Measurements from ENCODE around the gene CDK17. TPM values are rescaled to one million over a fixed set of nuclear protein-coding genes. Genes with fewer than 3 reads are reported as not detected.
"Not testable (repeated sequence)": the region's sequence is repeated elsewhere in the genome, so short reads cannot be mapped to it uniquely, and the experiment has no call there.

Gene CDK17
- total RNA-seq, 2 experiments from 2014 or later: 41.5 to 42.5 TPM

DNA sequence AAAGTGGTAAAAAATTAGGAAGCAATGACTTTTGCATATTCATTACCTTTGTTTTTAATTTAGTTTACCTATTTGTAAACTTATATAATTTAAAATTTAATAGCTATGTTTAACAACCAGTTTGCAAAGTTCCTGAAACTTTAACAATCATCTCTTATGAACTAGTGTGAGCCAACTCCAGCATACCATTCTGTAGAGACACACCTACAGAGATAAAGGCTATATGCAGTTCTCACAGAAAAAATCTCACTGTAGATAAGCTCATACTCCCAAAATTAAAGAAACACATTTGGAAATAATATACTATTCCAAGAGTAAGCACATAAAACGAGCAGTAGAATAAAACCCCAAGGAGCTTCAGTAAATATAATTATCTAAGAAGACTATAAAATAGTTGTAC, 77.5 kb downstream of the CDK17 start:
- Mint-ChIP-seq H3K4me3 (no peak overlapping the region), H3K36me3 (ENCODE audit: low read depth) (peaks cover 45% of the 10 kb centered on the region), H3K27ac (no peak overlapping the region), H3K9me3 (peaks cover 3% of the 10 kb centered on the region), H3K27me3 (no peaks in the 10 kb centered on the region), H3K4me1 (peaks cover 20% of the 10 kb centered on the region)
- ChIA-PET CTCF (interaction anchor here (0.6 kb wide), 1 partner anchor 186 kb away, joined by 4 read pairs; no protein-coding TSS in a partner anchor), POLR2A (no interaction called here)
- no peak for DNase-seq

DNA sequence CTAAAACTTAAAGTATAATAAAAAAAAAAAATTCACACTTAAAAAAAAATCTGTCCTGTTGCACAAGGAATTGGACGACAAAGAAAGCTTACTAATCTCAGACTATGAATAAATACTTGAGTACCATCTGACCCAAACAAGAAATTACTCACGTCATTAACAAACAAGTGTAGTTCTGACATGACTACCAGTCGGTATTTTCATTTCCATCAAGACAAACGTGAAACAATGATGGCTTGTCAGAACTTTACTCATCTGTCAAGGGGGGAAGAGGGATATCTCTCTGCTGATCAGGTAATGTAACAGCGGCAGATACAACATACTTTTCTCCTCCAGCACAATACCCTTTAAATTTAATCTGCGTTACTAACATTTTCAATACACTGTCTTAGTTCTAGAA, 78.3 kb downstream of the CDK17 start:
- peaks cover 3% of the 10 kb centered on the region for H3K9me3 Mint-ChIP-seq
- POLR2A ChIA-PET: no interaction called here
- no peak overlapping the region for H3K27ac Mint-ChIP-seq
- no peak for DNase-seq
- peaks cover 42% of the 10 kb centered on the region for H3K36me3 Mint-ChIP-seq (ENCODE audit: low read depth)
- H3K27me3 Mint-ChIP-seq: no peaks in the 10 kb centered on the region
- CTCF ChIA-PET: no interaction called here
- H3K4me3 Mint-ChIP-seq: no peak overlapping the region
- peaks cover 16% of the 10 kb centered on the region for H3K4me1 Mint-ChIP-seq

DNA sequence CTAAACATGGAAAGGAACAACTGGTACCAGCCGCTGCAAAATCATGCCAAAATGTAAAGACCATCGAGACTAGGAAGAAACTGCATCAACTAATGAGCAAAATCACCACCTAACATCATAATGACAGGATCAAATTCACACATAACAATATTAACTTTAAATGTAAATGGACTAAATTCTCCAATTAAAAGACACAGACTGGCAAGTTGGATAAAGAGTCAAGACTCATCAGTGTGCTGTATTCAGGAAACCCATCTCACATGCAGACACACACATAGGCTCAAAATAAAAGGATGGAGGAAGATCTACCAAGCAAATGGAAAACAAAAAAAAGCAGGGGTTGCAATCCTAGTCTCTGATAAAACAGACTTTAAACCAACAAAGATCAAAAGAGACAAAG, 82.4 kb downstream of the CDK17 start:
- Mint-ChIP-seq H3K36me3 (ENCODE audit: low read depth) (peaks cover 18% of the 10 kb centered on the region), H3K4me1 (peaks cover 12% of the 10 kb centered on the region)
- H3K4me3 Mint-ChIP-seq, POLR2A ChIA-PET, DNase-seq, CTCF ChIA-PET, H3K27ac Mint-ChIP-seq, H3K27me3 Mint-ChIP-seq, H3K9me3 Mint-ChIP-seq: not testable (repeated sequence)

DNA sequence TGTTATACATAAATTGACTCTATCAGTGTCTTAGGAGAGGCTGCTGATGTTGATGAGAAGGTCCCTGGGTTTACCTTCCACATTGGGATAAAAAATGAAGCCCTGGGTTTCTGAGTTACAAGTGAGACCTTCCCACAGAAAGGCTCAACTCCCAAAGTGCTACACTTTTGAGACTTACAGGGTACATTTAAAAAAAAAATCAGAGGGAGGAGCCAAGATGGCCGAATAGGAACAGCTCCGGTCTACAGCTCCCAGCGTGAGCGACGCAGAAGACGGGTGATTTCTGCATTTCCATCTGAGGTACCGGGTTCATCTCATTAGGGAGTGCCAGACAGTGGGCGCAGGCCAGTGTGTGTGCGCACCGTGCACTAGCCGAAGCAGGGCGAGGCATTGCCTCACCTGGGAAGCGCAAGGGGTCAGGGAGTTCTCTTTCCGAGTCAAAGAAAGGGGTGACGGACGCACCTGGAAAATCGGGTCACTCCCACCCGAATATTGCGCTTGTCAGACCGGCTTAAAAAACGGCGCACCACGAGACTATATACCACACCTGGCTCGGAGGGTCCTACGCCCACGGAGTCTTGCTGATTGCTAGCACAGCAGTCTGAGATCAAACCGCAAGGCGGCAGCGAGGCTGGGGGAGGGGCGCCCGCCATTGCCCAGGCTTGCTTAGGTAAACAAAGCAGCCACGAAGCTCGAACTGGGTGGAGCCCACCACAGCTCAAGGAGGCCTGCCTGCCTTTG, 84.3 kb downstream of the CDK17 start:
- CTCF ChIA-PET, H3K27me3 Mint-ChIP-seq, H3K9me3 Mint-ChIP-seq, H3K4me1 Mint-ChIP-seq: not testable (repeated sequence)
- H3K36me3 Mint-ChIP-seq (ENCODE audit: low read depth): peaks cover 10% of the 10 kb centered on the region
- DNase-seq: peak; percentile 22
- H3K27ac Mint-ChIP-seq: peak overlapping the region; percentile 65
- H3K4me3 Mint-ChIP-seq: peak overlapping the region; percentile 76
- POLR2A ChIA-PET: interaction anchor here (0.8 kb wide), 1 partner anchor 84 kb away, joined by 3 read pairs; the partner anchor contains the start of gene CDK17

DNA sequence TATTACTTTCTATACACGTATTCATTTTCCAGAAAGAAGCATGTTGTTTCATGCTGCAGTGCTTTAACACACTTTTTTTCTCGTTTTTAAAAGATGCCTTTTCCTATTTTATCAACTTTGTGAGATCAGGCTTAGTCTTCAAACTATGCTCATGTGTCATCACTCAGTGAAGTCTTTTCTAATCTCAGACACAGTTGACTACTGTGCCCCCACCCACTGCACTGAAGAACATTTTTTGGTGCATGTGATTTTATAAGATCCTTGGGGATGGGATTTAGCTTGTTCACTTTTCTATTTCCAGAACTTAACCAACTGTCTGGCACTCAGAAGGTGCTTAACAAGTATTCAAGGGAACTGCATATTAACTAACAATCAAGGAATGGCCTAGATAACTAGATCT, 85.5 kb downstream of the CDK17 start:
- Mint-ChIP-seq H3K9me3 (no peaks in the 10 kb centered on the region), H3K36me3 (ENCODE audit: low read depth) (peaks cover 13% of the 10 kb centered on the region), H3K4me3 (no peak overlapping the region), H3K4me1 (peaks cover 9% of the 10 kb centered on the region), H3K27ac (no peak overlapping the region), H3K27me3 (no peaks in the 10 kb centered on the region)
- ChIA-PET CTCF (no interaction called here), POLR2A (no interaction called here)
- no peak for DNase-seq

DNA sequence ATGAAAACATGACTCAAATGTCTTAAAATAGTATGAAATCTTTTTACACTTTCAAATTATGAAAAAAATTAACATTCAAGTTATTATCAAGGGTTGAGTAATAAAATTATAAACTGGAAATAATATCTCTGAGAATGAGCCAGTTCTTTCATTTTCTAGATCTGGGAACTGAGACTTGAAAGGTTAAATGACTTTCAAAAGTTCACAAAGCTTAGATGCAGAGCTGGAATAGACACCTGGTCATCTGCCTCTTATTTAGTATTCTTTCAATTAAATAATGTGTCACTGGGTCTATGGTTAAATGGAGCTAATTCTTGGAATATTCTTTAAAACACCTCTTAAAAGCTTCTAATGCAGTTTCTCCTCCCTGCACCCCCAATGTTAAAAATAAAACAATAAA, 86.6 kb downstream of the CDK17 start:
- peaks cover 9% of the 10 kb centered on the region for H3K4me1 Mint-ChIP-seq
- no peak overlapping the region for H3K4me3 Mint-ChIP-seq
- ChIA-PET CTCF (no interaction called here), POLR2A (no interaction called here)
- no peaks in the 10 kb centered on the region for H3K27me3 Mint-ChIP-seq
- DNase-seq: no peak
- peaks cover 19% of the 10 kb centered on the region for H3K36me3 Mint-ChIP-seq (ENCODE audit: low read depth)
- no peaks in the 10 kb centered on the region for H3K9me3 Mint-ChIP-seq
- H3K27ac Mint-ChIP-seq: no peak overlapping the region

DNA sequence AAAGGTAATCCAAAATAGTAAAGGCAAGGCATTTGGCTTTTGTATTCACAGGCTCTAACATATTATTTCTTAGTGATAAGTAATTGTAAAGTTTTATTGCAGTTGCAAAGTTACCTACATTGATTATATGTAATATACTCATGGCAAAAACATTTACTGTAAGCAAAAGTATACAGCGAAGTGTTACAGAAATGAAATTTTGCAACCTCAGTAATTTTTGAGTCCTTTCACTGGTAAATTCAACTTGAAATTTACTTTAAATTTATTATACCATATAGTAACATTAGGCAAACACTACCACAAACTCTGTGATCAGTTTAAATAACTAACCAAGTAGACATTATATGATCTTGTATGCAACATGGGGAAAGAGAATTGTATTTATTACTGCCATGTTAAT, 89.0 kb downstream of the CDK17 start:
- no peak overlapping the region for H3K4me3 Mint-ChIP-seq
- H3K4me1 Mint-ChIP-seq: peaks cover 7% of the 10 kb centered on the region
- no peak overlapping the region for H3K27ac Mint-ChIP-seq
- peaks cover 26% of the 10 kb centered on the region for H3K36me3 Mint-ChIP-seq (ENCODE audit: low read depth)
- DNase-seq: no peak
- ChIA-PET CTCF (interaction anchor here (2.7 kb wide), 1 partner anchor 205 kb away, joined by 8 read pairs; no protein-coding TSS in a partner anchor), POLR2A (no interaction called here)
- H3K9me3 Mint-ChIP-seq: no peaks in the 10 kb centered on the region
- no peaks in the 10 kb centered on the region for H3K27me3 Mint-ChIP-seq

DNA sequence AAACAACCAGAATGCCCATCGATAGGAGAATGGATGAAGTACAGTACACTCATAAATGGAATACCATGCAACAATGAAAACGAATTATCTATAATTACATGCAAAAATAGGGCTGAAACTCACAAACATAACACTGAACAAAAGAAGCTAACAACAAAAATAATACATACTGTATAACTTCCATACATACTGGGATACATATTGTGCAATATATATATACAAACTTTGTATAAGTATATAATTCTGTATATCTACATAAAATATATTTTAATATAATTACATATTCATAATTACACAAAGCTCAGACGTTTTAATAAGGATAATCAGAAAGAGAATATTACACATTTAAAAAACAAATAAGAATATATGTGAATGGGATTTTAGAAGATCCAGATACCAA, 90.2 kb downstream of the CDK17 start:
- CTCF ChIA-PET: interaction anchor here (2.7 kb wide), 1 partner anchor 207 kb away, joined by 8 read pairs; no protein-coding TSS in a partner anchor
- H3K4me1 Mint-ChIP-seq: peaks cover 8% of the 10 kb centered on the region
- H3K4me3 Mint-ChIP-seq: no peak overlapping the region
- DNase-seq: no peak
- peaks cover 31% of the 10 kb centered on the region for H3K36me3 Mint-ChIP-seq (ENCODE audit: low read depth)
- POLR2A ChIA-PET: interaction anchor here (1.0 kb wide), 1 partner anchor 89 kb away, joined by 3 read pairs; no protein-coding TSS in a partner anchor
- H3K27me3 Mint-ChIP-seq: no peaks in the 10 kb centered on the region
- no peak overlapping the region for H3K27ac Mint-ChIP-seq
- H3K9me3 Mint-ChIP-seq: no peaks in the 10 kb centered on the region

DNA sequence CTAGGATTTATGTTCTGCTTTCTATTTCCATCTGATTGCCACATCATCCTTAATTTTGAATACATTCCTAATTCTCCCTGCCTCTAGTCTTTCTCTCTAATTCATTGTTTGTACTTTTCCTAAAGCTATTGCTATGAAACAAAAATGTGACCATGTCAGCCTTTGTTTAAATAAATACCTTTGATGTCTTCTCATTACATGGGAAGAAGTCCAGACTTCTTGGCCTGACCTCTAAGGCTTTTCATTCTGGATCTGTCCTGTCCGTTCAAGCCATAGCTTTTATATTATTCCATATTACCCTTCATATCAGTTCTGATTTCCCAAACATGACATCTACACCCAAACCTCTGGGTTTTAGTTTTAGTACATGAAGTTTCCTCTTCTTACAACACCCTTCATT, 91.4 kb downstream of the CDK17 start:
- ChIA-PET CTCF (no interaction called here), POLR2A (no interaction called here)
- no peak overlapping the region for H3K4me3 Mint-ChIP-seq
- DNase-seq: no peak
- peaks cover 6% of the 10 kb centered on the region for H3K4me1 Mint-ChIP-seq
- peaks cover 29% of the 10 kb centered on the region for H3K36me3 Mint-ChIP-seq (ENCODE audit: low read depth)
- H3K27me3 Mint-ChIP-seq: no peaks in the 10 kb centered on the region
- H3K27ac Mint-ChIP-seq: no peak overlapping the region
- H3K9me3 Mint-ChIP-seq: no peaks in the 10 kb centered on the region

DNA sequence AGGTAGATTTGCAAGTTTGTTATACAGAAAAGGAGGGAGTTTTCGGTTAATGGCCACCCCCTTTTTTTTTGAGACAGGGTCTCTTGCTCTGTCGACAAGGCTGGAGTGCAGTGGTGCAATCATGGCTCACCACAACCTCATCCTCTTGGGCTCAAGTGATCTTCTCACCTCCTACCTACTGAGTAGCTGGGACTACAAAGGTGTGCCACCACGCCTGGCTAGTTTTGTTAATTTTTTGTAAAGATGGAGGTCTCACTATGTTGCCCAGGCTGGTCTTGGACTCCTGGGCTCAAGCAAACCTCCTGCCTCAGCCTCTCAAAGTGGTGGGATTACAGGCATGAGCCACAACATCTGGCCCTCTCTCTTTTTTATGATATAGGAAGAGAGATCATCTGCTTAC, 94.6 kb downstream of the CDK17 start:
- CTCF ChIA-PET: no interaction called here
- DNase-seq: no peak
- Mint-ChIP-seq H3K4me1 (peaks cover 9% of the 10 kb centered on the region), H3K4me3 (no peak overlapping the region), H3K27ac (no peak overlapping the region), H3K9me3 (no peaks in the 10 kb centered on the region), H3K27me3 (no peaks in the 10 kb centered on the region), H3K36me3 (ENCODE audit: low read depth) (peaks cover 32% of the 10 kb centered on the region)
- POLR2A ChIA-PET: no interaction called here

DNA sequence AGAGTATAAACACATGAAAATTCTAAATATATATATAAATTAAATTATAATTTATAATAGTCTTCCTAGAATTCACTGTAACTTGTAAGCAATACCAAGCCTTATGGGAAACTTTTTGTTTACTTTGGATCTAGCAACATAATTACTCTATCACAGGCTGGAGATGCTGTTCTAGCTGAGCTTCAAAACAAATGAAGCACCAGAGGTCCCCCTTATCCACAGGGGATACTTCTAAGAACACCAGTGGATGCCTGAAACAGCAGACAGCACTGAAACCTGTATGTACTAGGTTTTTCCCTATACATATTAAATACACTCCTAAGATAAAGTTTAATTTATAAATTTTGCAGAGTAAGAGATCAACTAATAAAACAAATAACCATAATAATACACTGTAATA, 96.6 kb downstream of the CDK17 start:
- ChIA-PET POLR2A (interaction anchor here (0.9 to 1.7 kb wide), 2 partner anchors 75 to 96 kb away, joined by 3 to 6 read pairs; partner anchors contain the start of gene CDK17), CTCF (interaction anchor here (0.8 to 1.9 kb wide), 2 partner anchors 95 to 96 kb away, joined by 3 to 6 read pairs; partner anchors contain the start of gene CDK17)
- Mint-ChIP-seq H3K9me3 (no peaks in the 10 kb centered on the region), H3K27ac (no peak overlapping the region), H3K4me1 (peaks cover 11% of the 10 kb centered on the region), H3K4me3 (no peak overlapping the region), H3K36me3 (ENCODE audit: low read depth) (peaks cover 38% of the 10 kb centered on the region), H3K27me3 (no peaks in the 10 kb centered on the region)
- no peak for DNase-seq

DNA sequence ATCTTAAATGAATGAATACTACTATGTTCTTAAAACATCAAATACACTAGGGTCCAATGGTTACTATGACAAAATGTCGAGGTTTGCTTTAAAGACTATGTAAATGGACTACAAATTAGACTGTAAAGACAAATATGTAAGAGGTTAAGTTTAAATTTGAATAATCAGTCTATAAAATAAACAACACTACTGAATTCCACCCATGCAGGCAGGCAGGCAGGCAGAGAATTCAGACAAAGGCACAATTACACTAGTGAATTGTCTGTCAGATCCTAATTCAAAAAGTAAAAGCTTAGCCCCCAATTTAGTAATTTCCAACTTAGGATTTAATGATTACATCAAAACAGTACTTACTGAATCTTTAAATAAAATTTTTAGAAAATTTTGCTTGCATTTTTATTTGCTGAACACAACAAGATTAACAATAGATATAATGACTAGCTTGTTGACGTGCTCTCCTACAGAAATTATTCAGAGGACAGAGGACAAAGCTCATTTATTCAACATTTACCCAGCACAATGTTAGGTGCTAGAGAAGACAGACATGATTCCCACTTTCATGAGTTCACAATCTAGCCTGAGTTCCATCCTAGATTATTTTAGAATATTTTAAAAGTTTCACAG, 97.4 kb downstream of the CDK17 start:
- H3K27ac Mint-ChIP-seq: no peak overlapping the region
- peaks cover 39% of the 10 kb centered on the region for H3K36me3 Mint-ChIP-seq (ENCODE audit: low read depth)
- POLR2A ChIA-PET: interaction anchor here (0.9 to 1.7 kb wide), 2 partner anchors 76 to 97 kb away, joined by 3 to 6 read pairs; partner anchors contain the start of gene CDK17
- H3K27me3 Mint-ChIP-seq: no peaks in the 10 kb centered on the region
- peaks cover 11% of the 10 kb centered on the region for H3K4me1 Mint-ChIP-seq
- DNase-seq: no peak
- H3K4me3 Mint-ChIP-seq: no peak overlapping the region
- H3K9me3 Mint-ChIP-seq: no peaks in the 10 kb centered on the region
- CTCF ChIA-PET: interaction anchor here (0.8 to 1.9 kb wide), 2 partner anchors 96 to 97 kb away, joined by 3 to 6 read pairs; partner anchors contain the start of gene CDK17

DNA sequence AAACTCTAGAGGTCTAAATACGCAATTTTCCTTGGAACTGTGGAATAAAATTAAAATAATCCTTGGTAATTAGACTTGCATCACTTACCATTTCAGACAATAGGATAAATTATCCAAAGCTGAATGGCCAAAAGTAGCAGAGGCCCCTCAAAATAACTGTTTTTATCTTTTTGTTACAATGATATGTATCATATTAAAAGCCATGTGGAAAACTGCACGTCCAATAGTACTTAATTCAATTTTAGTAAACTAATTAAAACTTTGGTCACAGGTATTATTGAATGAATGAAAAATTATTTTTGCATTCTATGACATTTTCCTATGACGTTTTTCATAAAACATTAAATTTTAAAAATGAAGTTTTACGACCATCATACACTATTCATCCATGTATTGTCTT, 98.5 kb downstream of the CDK17 start:
- no peak overlapping the region for H3K27ac Mint-ChIP-seq
- DNase-seq: no peak
- peaks cover 37% of the 10 kb centered on the region for H3K36me3 Mint-ChIP-seq (ENCODE audit: low read depth)
- H3K4me3 Mint-ChIP-seq: no peak overlapping the region
- no peaks in the 10 kb centered on the region for H3K27me3 Mint-ChIP-seq
- no peaks in the 10 kb centered on the region for H3K9me3 Mint-ChIP-seq
- ChIA-PET CTCF (no interaction called here), POLR2A (no interaction called here)
- H3K4me1 Mint-ChIP-seq: peaks cover 11% of the 10 kb centered on the region

All from activated CD4-positive, alpha-beta memory T cell treated with anti-CD3 and anti-CD28 coated beads, Interleukin-2, amount 10 ng/mL, durations not matched to agents 7 days and 5 days (primary cell).